Small intestine (tissue), 7 donors: ENCODE data around the gene SLC41A3. TPM values are rescaled to one million over a fixed set of nuclear protein-coding genes. Genes with fewer than 3 reads are reported as not detected.

Experiments used
- DNase-seq, 2 donors: peaks; one replicate each; pipeline versions ENCODE4 v3.0.0 to v3.0.0-alpha.2; 2013
- FAIRE-seq: peaks from 2 replicates; lab custom pipeline; 2012; peaks lifted over from hg19 to GRCh38; lab: Jason Lieb, UNC
- H3K27ac ChIP-seq, 3 donors: one replicate each; pipeline ENCODE4 v1.5.1; 2013; ENCODE audit warnings: low read length in 2 of 3, mild to moderate bottlenecking in 2 of 3, control low read depth in 1 of 3, inconsistent platforms in 1 of 3, low read depth in 1 of 3, moderate library complexity in 1 of 3
- H3K27me3 ChIP-seq, 3 donors: one replicate each; pipeline ENCODE4 v1.6.1; 2013; ENCODE audit warnings: low read length in 3 of 3, inconsistent platforms in 1 of 3; ENCODE audit not compliant: control insufficient read depth in 3 of 3, insufficient read depth in 3 of 3
- H3K36me3 ChIP-seq, 3 donors: one replicate each; pipeline ENCODE4 v1.6.1; 2013; ENCODE audit warnings: low read length in 3 of 3, inconsistent platforms in 1 of 3, low read depth in 1 of 3, mild to moderate bottlenecking in 1 of 3, moderate library complexity in 1 of 3; ENCODE audit not compliant: control insufficient read depth in 3 of 3, insufficient read depth in 2 of 3
- H3K4me1 ChIP-seq, 3 donors: one replicate each; pipeline ENCODE4 v1.6.1; 2013; ENCODE audit warnings: low read length in 2 of 3, inconsistent platforms in 1 of 3, low read depth in 1 of 3, mild to moderate bottlenecking in 1 of 3, moderate library complexity in 1 of 3; ENCODE audit not compliant: control insufficient read depth in 3 of 3, insufficient read depth in 2 of 3
- H3K4me3 ChIP-seq, 3 donors: one replicate each; pipeline ENCODE4 v1.5.1; 2013; ENCODE audit warnings: low read length in 3 of 3, control low read depth in 1 of 3, inconsistent platforms in 1 of 3, low read depth in 1 of 3, mild to moderate bottlenecking in 1 of 3, moderate library complexity in 1 of 3
- H3K9me3 ChIP-seq, 2 donors: one replicate each; pipeline ENCODE4 v1.6.1; 2013; ENCODE audit warnings: low read depth in 1 of 2, low read length in 1 of 2; ENCODE audit not compliant: control insufficient read depth in 2 of 2, insufficient read depth in 1 of 2
- WGBS, 3 donors: extraction: QIAGEN DNeasy Blood & Tissue Kit; methylation state at CpG; one replicate each; pipeline ENCODE4 v1.1.7; 2013; 5-methylcytosine and 5-hydroxymethylcytosine counted together
- polyA plus RNA-seq, 4 donors: library from polyadenylated mRNA; stranded (reverse) in 3 of 4; unstranded in 1 of 4; fragments of 200-250 nt in 3 of 4; fragments of 120-200 nt in 1 of 4; gene quantifications; one replicate each; pipeline versions ENCODE4 v1.2.1 to v1.2.3, GENCODE V29; 2013
- donor health status: healthy with polysubstance abuse.
- donor health status: control.
- donor health status: control.
- donor health status: Bipolar disorder and iron deficiency.
- donor health status: healthy.

Gene SLC41A3
- polyA plus RNA-seq, 4 donors = 31.4 to 46.1 (median 36.3) TPM

GRCh38 chr3:126025862-126026261 is 58.1 kb downstream of the SLC41A3 start:
- Histone ChIP-seq H3K4me3 (no peak overlapping the region), H3K4me1 (no peaks in the 10 kb centered on the region), H3K27me3 (no peaks in the 10 kb centered on the region), H3K36me3 (peaks cover 0 to 45% (median 2%) of the 10 kb centered on the region in 3 donors), H3K27ac (no peak overlapping the region), H3K9me3 (peaks cover 5 to 14% of the 10 kb centered on the region in 2 donors)
- 89 to 96% (median 91%) methylated on average over 4 of the region's 4 CpGs for WGBS, 3 donors
- FAIRE-seq (no peak), DNase-seq (no peak)

- Histone ChIP-seq H3K4me1 (no peaks in the 10 kb centered on the region), H3K4me3 (no peak overlapping the region), H3K27ac (no peak overlapping the region), H3K9me3 (peaks cover 5 to 14% of the 10 kb centered on the region in 2 donors), H3K36me3 (peaks cover 0 to 45% (median 2%) of the 10 kb centered on the region in 3 donors), H3K27me3 (no peaks in the 10 kb centered on the region)
- WGBS, 3 donors = 85 to 93% (median 90%) methylated on average over 14 of the region's 14 CpGs
- DNase-seq (no peak), FAIRE-seq (no peak)
These were observed 58.7 kb downstream of the SLC41A3 start for GRCh38 chr3:126025116-126025729.

- DNase-seq (no peak), FAIRE-seq (no peak)
- H3K27ac ChIP-seq = no peak overlapping the region
- H3K9me3 ChIP-seq = peaks cover 5 to 14% of the 10 kb centered on the region in 2 donors
- no peak overlapping the region for H3K4me3 ChIP-seq
- 92 to 95% (median 94%) methylated on average over 9 of the region's 9 CpGs for WGBS, 3 donors
- no peaks in the 10 kb centered on the region for H3K4me1 ChIP-seq
- peaks cover 0 to 51% (median 2%) of the 10 kb centered on the region in 3 donors for H3K36me3 ChIP-seq
- H3K27me3 ChIP-seq = no peaks in the 10 kb centered on the region
These were observed 59.7 kb downstream of the SLC41A3 start for GRCh38 chr3:126024049-126024854.

- DNase-seq (no peak), FAIRE-seq (no peak)
- H3K9me3 ChIP-seq = peaks cover 3 to 8% of the 10 kb centered on the region in 2 donors
- WGBS, 3 donors = 81 to 89% (median 89%) methylated on average over 10 of the region's 10 CpGs
- no peaks in the 10 kb centered on the region for H3K27me3 ChIP-seq
- H3K4me3 ChIP-seq = no peak overlapping the region
- H3K36me3 ChIP-seq = peaks cover 0 to 45% (median 2%) of the 10 kb centered on the region in 3 donors
- H3K27ac ChIP-seq = no peak overlapping the region
- H3K4me1 ChIP-seq = no peaks in the 10 kb centered on the region
These were observed 60.5 kb downstream of the SLC41A3 start for GRCh38 chr3:126023390-126023789.

GRCh38 chr3:126022741-126023359 is 61.1 kb downstream of the SLC41A3 start:
- no peak overlapping the region for H3K27ac ChIP-seq
- no peak overlapping the region for H3K4me3 ChIP-seq
- no peaks in the 10 kb centered on the region for H3K4me1 ChIP-seq
- FAIRE-seq (no peak), DNase-seq (no peak)
- peaks cover 0 to 3% of the 10 kb centered on the region in 2 donors for H3K9me3 ChIP-seq
- H3K36me3 ChIP-seq = peaks cover 0 to 41% (median 0%) of the 10 kb centered on the region in 3 donors
- WGBS, 3 donors = 85 to 95% (median 88%) methylated on average over 10 of the region's 10 CpGs
- no peaks in the 10 kb centered on the region for H3K27me3 ChIP-seq

GRCh38 chr3:126021702-126022101 is 62.2 kb downstream of the SLC41A3 start:
- H3K9me3 ChIP-seq = no peaks in the 10 kb centered on the region
- H3K27ac ChIP-seq = no peak overlapping the region
- no peak overlapping the region for H3K4me3 ChIP-seq
- peaks cover 0 to 47% (median 0%) of the 10 kb centered on the region in 3 donors for H3K36me3 ChIP-seq
- H3K27me3 ChIP-seq = no peaks in the 10 kb centered on the region
- H3K4me1 ChIP-seq = no peaks in the 10 kb centered on the region
- no peak for DNase-seq
- FAIRE-seq = no peak
- 92 to 95% (median 95%) methylated on average over 1 of the region's 1 CpG for WGBS, 3 donors

GRCh38 chr3:126021224-126021623 is 62.7 kb downstream of the SLC41A3 start:
- no peaks in the 10 kb centered on the region for H3K4me1 ChIP-seq
- no peaks in the 10 kb centered on the region for H3K9me3 ChIP-seq
- no peak overlapping the region for H3K27ac ChIP-seq
- H3K27me3 ChIP-seq = no peaks in the 10 kb centered on the region
- H3K4me3 ChIP-seq = no peak overlapping the region
- no peak for FAIRE-seq
- peaks cover 0 to 47% (median 0%) of the 10 kb centered on the region in 3 donors for H3K36me3 ChIP-seq
- 75 to 85% (median 77%) methylated on average over 5 of the region's 5 CpGs for WGBS, 3 donors
- DNase-seq = no peak

- Histone ChIP-seq H3K9me3 (no peaks in the 10 kb centered on the region), H3K27me3 (no peaks in the 10 kb centered on the region), H3K4me3 (no peak overlapping the region), H3K36me3 (peaks cover 0 to 46% (median 6%) of the 10 kb centered on the region in 3 donors), H3K27ac (no peak overlapping the region), H3K4me1 (no peaks in the 10 kb centered on the region)
- FAIRE-seq = no peak
- no peak for DNase-seq
- WGBS, 3 donors = 79 to 91% (median 89%) methylated on average over 5 of the region's 5 CpGs
These were observed 64.2 kb downstream of the SLC41A3 start for GRCh38 chr3:126019683-126020082.
